RPMI7951 (cell line): ENCODE results near the gene NPTN. TPM values are rescaled to one million over a fixed set of nuclear protein-coding genes. Genes with fewer than 3 reads are reported as not detected.
A peak's percentile ranks its signal among the peaks of the same experiment; 100 is the strongest.

Experiments
- DNase-seq: peaks from one replicate; pipeline ENCODE4 v3.0.0-alpha.2; 2012; ENCODE audit warnings: low read depth
- total RNA-seq: library from RNA; depleted of rRNA; stranded (reverse); fragments of >200 nt; shearing (Covaris generic); gene quantifications from 2 replicates; pipeline ENCODE4 v1.2.3, GENCODE V29; 2014; rRNA removed

The NPTN gene
- total RNA-seq = 157 and 161 TPM in 2 replicates

GRCh38 chr15:73633111-73633990, at the start of gene NPTN:
Gene NPTN (minus strand): TSS chr15:73633389. CDS start chr15:73633215, 174 bp downstream.
- DNase-seq = peak; percentile 97

GRCh38 chr15:73682600-73683090, 49.5 kb upstream of the NPTN start:
- no peak for DNase-seq

DNA sequence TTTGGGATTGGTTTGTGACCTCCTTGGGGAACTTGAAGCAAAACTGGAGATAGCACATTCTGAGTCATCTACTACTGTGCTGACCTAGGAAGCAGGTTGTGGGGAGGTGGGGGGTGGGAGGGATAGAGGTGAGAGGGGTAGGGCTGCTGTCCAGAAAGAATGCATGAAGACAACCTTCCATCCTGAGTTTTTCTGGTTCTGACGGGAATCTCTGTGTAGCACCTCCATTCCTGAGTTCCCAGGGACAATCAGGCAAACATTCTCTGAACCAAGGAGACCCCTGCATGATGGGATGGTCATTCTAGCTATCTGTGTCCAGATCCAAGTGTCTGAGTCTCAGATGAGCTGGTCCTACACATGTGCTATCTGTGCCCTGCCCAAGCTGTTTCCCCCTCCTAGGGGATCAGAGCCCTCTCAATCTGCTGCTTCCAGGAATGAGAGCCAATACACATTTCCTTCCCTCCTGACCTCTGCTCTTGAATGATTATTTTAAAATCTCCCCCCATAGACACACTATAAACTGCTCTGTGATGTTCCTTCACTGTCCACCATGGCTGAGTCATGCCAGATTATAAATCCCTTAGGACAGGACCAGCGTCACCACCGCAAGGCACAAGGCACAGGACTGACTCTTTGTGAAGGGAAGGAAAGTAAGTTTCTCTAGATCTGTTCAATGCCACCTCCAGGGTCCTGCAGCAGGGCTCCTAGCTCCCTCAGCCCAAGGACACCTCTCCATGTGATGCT, 48.8 kb upstream of the NPTN start:
- peak; percentile 42 for DNase-seq

- DNase-seq = no peak
Measured at GRCh38 chr15:73681063-73681462, 47.9 kb upstream of the NPTN start.

- no peak for DNase-seq
Measured at GRCh38 chr15:73680549-73680948, 47.4 kb upstream of the NPTN start.

DNA sequence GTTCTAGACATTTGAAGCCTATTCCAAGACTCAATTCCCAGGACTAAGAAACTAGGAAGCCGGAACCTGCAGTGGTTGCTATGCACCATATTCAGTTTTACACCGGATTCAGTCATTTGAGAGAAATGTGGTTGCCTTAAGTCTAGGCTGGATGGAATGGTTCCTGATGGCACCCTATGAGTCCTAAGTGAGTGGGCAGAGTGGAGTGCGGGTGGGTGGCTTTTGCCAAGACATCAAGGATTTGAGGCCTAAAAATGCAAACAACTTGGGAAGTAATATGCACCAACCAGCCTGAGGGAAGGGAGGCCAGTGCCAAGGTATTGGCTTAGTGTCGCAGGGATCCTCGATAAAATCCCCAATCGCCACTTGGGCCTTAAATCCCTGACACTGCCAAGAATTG, 46.8 kb upstream of the NPTN start:
- no peak for DNase-seq

GRCh38 chr15:73679180-73679579, 46.0 kb upstream of the NPTN start:
- no peak for DNase-seq

GRCh38 chr15:73678498-73678897, 45.3 kb upstream of the NPTN start:
- DNase-seq = no peak

DNA sequence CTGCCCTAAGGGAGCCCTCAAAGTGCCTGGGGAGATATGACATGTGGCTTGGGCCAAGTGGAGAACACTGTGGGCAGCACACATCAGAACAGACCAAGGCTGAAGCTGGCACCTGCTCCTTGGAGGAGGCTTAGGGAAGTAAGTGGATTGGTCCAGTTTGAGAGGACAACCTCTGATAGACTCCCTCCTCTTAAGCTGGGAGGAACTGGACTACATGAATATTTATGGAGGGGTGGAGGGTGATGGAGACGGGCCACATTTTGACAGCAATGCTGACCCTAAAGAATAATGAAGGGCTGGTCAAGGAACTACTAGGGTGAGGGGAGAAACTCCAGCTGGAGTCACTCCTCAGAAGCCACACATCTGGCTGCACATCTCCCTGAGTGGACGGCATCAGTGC, 44.5 kb upstream of the NPTN start:
- DNase-seq = no peak

GRCh38 chr15:73677146-73677607, 44.0 kb upstream of the NPTN start:
- peak; percentile 65 for DNase-seq

DNA sequence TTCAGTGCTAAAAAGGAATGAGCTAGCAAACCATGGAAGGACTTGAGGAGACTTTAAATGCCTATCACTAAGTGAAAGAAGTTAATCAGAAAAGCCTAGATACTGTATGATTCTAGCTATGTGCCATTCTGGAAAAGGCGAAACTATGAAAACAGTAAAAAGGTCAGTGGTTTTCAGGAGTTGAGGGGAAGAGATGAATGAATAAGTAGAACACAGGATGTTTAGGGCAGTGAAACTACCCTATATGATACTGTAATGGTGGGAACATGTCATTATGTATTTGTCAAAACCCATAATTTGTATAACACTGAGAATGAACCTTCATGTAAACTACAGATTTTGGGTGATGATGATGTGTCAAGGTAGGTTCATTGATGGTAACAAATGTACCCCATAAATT, 41.4 kb upstream of the NPTN start:
- DNase-seq = no peak

- no peak for DNase-seq
Measured at GRCh38 chr15:73660455-73660854, 27.3 kb upstream of the NPTN start.

DNA sequence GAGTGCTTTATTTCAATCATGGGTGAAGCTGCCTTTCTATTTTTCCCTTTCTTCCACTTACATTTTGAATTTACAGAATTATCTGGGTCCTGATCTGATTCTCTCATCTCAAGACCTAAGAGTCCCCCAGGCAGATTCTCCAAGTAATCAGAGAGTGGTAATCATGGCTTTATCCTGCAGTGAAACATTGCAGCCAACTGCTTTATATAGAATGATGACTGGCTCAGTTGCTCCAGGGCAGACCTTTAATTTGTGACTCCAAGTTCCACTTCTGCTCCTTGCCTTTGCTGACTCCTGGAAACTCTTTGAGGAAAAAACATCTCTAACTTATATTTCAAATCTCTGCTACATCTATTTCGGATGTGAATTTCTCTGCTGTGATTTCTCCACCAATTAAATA, 25.5 kb upstream of the NPTN start:
- DNase-seq = no peak

GRCh38 chr15:73655724-73656123, 22.5 kb upstream of the NPTN start:
- no peak for DNase-seq

DNA sequence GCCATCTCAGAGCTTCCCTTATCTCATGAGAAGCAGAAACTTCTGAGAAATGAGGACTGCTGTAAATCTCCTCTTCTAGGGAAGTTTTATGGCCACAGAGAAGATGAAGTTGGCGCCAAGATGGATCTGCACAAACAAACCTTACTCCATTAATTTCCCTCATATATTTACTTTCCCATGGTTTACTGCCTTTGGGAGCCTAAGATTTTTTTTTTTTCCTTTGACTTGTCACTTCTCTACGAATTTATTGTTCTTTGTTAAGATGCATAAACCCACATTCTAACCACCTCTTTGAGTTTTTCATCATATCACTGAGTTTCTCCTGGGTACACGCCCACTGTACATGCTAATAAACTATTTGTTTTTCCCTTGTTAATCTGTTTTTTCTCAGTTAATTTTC, 21.5 kb upstream of the NPTN start:
- no peak for DNase-seq

GRCh38 chr15:73650416-73651126, 17.4 kb upstream of the NPTN start:
- DNase-seq = peak; percentile 30

DNA sequence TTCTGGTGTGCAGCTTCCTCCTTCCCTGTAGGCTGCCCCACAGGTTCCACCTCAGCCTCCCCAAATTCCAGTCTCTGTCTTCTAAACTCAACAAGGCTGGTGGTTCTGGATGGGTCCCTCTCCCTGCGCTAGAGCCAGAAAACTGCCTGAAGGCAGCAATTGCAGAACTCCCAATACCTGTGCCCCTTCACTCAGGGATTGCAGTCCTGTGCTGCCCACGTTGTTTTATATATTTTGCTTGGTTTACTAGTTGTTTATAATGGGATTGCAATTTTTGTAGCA, 14.8 kb upstream of the NPTN start:
- no peak for DNase-seq

DNA sequence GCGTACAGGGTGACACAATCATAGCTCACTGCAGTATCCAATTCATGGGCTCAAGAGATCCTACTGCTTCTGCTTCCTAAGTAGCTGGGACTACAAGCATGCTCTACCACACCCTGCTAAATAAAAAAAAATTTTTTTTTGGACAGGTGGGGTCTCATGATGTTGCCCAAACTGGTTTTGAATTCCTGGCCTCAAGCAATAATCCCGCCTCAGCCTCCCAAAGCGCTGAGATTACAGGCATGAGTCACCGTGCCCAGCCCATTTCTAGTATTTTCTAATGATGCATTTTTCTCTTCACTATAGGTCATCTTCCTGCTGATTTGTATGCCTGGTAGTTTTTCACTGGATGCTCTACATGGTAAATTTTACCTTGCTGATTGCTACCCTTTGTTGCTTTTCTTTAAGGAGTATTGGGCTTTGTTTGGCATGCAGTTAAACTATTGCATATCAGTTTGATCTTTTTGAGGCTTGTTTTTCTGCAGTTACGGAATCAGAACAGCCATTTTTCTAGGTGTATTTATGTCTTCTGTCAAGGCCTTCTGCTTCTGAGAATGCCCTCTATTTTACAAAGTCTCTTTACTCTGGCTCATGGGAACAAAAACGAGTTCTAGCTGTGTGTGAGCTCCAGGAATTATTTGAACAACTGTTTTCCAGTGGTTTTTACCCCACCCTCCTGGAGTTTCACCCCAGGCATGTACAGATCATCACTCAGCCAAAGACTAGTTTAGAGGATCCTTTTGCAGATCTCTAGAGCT, 14.2 kb upstream of the NPTN start:
- peak; percentile 51 for DNase-seq

- peak; percentile 77 for DNase-seq
Measured at GRCh38 chr15:73639464-73639863, 6.3 kb upstream of the NPTN start.

DNA sequence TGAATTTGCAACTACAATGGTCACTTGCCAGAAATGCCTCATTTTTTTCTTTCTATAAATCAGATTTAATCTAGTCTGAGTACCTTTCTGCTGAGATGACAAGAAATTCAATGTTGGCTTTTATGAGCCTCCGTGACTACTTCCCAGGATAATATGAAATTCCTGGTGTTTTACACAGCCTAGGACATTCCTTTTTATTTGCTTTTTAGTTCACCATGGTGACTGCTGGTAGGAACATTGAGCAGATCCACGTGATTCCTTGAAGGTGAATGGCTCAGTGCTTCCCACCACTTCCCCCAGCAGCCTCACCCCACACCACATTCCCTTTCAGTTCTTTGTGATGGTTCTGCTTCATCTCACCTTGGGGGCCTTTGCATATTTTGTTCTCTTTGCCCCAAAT, 4.3 kb upstream of the NPTN start:
- DNase-seq = peak; percentile 56

- peak; percentile 97 for DNase-seq
Measured at GRCh38 chr15:73633991-73634495, 854 bp upstream of the NPTN start.
